B cell (primary cell): ENCODE measurements around the gene MKRN2OS.

Source experiments
- CTCF ChIP-seq: fragments of 200-600 bp; IDR thresholded peaks from one replicate; pipeline ENCODE4 v1.8.0; 2022; ENCODE audit warnings: antibody characterized with exemption, mild to moderate bottlenecking
- EZH2 ChIP-seq: IDR thresholded peaks from 2 replicates; pipeline ENCODE4 v1.6.1; 2012; ENCODE audit warnings: borderline replicate concordance, low read depth, mild to moderate bottlenecking, moderate library complexity, low read length; ENCODE audit not compliant: insufficient read depth, poor library complexity, severe bottlenecking

GRCh38 chr3:12545473-12545791, at the start of gene MKRN2OS:
- TF ChIP-seq CTCF, result no peak
- TF ChIP-seq EZH2, result no peak
